ENCODE results near the gene CLSTN3.

GRCh38 chr12:7156259-7157197, 26.4 kb downstream of the CLSTN3 start:
- TF ChIP-seq MXI1 (IDR thresholded peaks at IDR 0.05; ENCODE audit: low read depth, low read length) (no peak), CTCF (IDR thresholded peaks at IDR 0.05) (no peak), RFX5 (IDR thresholded peaks at IDR 0.05; ENCODE audit: low read length) (no peak), EZH2phosphoT487 (IDR thresholded peaks at IDR 0.05; ENCODE audit: borderline replicate concordance, low read depth) (no peak)

All from SK-N-SH (cell line).